GM12891 (cell line): ENCODE measurements around the gene HMCN2.

ENCODE experiments used
- POLR2A ChIP-seq: IDR thresholded peaks from 2 replicates; pipeline ENCODE4 v1.6.1; 2011; ENCODE audit warnings: low read depth, low read length, control low read depth
- POLR2AphosphoS5 ChIP-seq: IDR thresholded peaks from 2 replicates; pipeline ENCODE4 v1.6.1; 2011; ENCODE audit warnings: low read depth, low read length, control low read depth
- POU2F2 ChIP-seq: IDR thresholded peaks from 2 replicates; pipeline ENCODE4 v1.6.1; 2011; ENCODE audit warnings: low read depth, mild to moderate bottlenecking, control low read depth, low read length, moderate library complexity
- TAF1 ChIP-seq: IDR thresholded peaks from 2 replicates; pipeline ENCODE4 v1.6.1; 2011; ENCODE audit warnings: low read depth, low read length, control low read depth

GRCh38 chr9:130482463-130482862, 216.9 kb downstream of the HMCN2 start:
- no peak for TF ChIP-seq POLR2AphosphoS5
- no peak for TF ChIP-seq POLR2A
- TF ChIP-seq POU2F2 = no peak
- no peak for TF ChIP-seq TAF1
